GM19099 (cell line): Measurements from ENCODE around the gene EPHB1.

Experiments
- POLR2A ChIP-seq: IDR thresholded peaks from 3 replicates; pipeline ENCODE4 v1.6.1; 2011; ENCODE audit warnings: low read depth; ENCODE audit not compliant: insufficient read length; ENCODE audit errors: extremely low read depth

EPHB1 gene

DNA sequence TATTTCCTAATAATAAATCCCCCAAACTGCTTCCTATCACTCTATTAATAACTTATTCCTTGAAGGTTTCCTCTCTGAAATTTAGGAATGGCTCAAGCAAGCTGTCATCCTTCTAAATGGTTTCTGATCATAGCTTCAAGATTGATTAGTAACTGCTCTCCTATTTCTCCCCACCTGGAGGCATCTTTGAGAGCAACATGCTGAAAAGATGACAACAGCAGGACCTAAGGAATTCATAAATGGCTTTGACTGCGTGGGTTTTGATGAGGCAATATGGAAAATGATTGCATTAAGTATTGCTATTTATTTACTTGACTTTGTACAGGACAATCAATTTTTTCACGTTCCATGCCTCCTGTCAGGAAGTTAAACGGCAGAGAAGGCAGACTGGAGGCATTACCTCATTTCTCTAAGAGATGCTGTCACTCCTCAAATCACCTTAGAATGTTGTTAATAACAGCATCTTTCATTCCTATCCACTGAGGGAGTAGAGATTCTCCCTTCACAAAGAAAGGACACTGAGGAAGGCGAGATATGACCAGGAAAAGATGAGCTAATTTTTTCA, 256.4 kb downstream of the EPHB1 start:
- TF ChIP-seq POLR2A = no peak

GRCh38 chr3:135055449-135055848, 260.4 kb downstream of the EPHB1 start:
- TF ChIP-seq POLR2A = no peak

DNA sequence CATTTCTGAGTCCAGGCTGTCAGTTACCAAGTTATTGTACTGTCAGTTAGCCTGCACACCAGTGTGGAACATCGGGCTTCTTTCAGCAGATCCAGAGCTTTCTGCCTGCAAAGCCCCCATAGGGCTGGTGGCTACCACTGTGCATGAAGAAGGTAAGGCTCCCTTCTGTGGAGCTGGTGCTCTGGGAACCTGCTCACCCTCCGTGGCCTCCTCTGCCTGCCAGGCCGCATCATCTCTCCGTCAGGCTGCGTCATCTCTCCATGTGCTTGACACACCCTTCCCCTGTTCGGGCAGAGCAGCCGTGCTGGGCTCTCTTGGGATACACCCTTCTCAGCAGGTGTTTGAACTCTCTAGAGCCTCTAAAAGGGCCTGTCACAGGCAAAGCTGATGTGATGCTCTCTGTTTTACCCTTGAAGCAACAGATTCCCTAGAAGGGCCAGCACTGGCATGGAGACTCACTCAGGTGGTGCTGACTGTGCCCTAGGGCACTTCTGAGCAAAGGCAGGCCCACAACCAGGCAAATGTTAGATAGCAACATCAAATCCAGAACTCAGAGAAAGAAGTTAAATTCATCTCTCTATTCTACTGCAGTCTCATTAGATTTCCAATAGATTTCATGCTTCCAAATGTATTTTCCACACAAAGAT, 261.1 kb downstream of the EPHB1 start:
- TF ChIP-seq POLR2A = no peak

DNA sequence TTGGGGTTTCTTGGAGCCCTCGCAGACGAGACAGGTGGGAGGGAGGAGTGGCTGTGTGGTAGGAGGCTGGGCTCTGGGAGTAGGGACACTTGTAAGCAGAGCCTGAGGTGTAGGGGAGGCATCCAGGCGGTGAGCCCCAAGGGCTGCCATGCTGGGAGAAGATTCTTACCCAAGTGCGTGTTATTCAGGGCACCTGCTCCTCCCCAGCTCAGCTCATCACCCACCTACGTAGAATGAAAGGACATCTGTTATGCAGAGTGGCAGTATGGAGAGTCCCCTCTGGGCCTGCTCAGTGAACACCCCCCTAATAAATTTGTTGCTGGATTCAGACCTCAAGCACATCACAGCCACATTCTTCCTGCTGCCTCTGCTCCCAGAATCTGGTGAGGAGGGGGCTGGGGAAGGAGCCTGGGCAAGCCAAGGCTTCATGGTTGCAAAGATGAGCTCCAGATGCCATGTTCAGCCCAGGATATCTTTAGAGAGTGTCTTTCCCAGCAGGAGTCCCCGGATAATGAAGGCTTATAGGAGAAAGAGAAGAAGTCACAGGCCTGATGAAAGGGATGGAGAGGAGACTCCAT, 261.8 kb downstream of the EPHB1 start:
- no peak for TF ChIP-seq POLR2A

GRCh38 chr3:135057996-135058395, 262.9 kb downstream of the EPHB1 start:
- no peak for TF ChIP-seq POLR2A

GRCh38 chr3:135059580-135059979, 264.5 kb downstream of the EPHB1 start:
- no peak for TF ChIP-seq POLR2A

GRCh38 chr3:135068011-135068410, 273.0 kb downstream of the EPHB1 start:
- no peak for TF ChIP-seq POLR2A

- TF ChIP-seq POLR2A = no peak
Measured at GRCh38 chr3:135069406-135069805, 274.3 kb downstream of the EPHB1 start.

DNA sequence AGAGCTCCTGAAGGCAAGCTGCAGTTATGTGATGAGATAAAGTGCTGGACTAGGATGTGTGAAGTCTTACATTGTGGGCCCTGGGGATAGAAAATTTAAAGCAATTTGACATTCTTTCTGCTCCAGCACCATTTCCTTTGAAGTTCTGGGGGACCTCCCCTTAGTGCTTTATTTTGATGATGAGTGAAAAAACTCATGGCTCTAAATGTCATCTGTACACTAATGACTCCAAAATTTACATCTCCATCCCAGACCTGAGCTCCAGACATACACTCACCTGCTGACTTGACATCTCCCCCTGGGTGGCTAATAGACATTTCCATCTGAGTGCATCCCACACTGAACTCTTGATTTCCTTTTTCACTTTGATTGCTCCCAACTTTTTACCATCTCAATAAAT, 276.4 kb downstream of the EPHB1 start:
- TF ChIP-seq POLR2A = no peak

DNA sequence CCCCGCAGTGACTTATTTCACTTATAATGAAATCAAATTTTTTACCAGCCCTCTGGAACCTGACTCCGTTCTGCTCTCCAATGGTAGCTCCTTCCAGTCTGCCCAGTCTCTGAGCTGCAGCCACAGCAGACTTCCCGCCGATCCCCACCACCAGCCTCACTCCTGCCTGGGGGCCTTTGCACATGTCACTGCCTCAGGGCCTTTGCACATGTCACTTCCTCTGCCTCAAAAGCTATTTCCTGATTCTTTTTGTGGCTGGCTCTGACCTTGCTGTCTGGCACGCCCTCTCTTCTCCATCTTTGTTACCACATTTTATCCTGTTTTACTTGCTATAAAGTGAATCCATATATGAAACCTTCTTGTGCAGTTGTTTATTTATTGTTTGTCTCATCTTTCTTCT, 277.4 kb downstream of the EPHB1 start:
- TF ChIP-seq POLR2A = no peak

GRCh38 chr3:135075157-135075556, 280.1 kb downstream of the EPHB1 start:
- no peak for TF ChIP-seq POLR2A

DNA sequence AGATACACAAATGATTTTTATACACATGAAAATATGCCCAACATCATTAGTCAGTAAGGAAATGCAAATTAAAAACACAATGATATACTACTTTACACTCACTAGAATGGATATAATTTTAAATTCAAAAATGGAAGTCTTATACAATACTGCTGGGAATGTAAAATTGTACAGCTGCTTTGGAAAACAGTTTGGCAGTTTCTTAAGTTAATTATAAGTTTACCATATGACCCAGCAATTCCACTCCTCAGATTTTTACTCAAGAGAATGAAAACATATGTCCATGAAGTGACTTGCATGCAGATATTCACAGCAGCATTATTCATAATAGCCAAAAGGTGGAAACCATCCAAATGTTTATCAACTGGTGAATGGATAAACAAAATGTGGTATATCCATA, 281.3 kb downstream of the EPHB1 start:
- TF ChIP-seq POLR2A = no peak

GRCh38 chr3:135077186-135077585, 282.1 kb downstream of the EPHB1 start:
- no peak for TF ChIP-seq POLR2A

- TF ChIP-seq POLR2A = no peak
Measured at GRCh38 chr3:135078283-135078682, 283.2 kb downstream of the EPHB1 start.

DNA sequence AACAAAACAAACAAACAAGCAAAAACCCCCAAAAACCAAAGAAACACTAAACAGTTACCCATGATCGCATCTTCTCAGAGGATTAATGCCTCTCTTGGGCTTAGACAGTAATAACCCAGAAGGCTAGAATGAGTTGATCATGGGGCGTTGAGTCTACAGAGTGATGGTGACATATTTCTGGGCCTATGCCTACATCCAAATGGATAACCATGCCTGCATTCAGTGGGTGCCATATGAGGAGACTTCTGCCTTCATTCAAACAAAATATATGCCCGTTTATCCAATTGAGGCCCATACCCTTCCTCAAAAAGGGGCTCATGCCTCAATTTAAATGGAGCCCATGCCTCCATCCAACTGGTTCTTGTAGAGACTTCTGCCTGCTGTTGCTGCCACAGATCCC, 284.0 kb downstream of the EPHB1 start:
- TF ChIP-seq POLR2A = no peak

- TF ChIP-seq POLR2A = no peak
Measured at GRCh38 chr3:135081451-135081850, 286.4 kb downstream of the EPHB1 start.
